GM18868 (cell line): ENCODE results near the gene SRRM2.

ENCODE experiments used
- ATAC-seq: cut with Tn5 transposase; IDR thresholded peaks from one replicate; pipeline ENCODE4 v1.9.1; 2021; ENCODE audit warnings: mild to moderate bottlenecking, moderate library complexity; ENCODE audit not compliant: unreplicated experiment

Gene SRRM2

GRCh38 chr16:2817340-2818271 lies 65.2 kb downstream of the SRRM2 start:
- no peak for ATAC-seq

DNA sequence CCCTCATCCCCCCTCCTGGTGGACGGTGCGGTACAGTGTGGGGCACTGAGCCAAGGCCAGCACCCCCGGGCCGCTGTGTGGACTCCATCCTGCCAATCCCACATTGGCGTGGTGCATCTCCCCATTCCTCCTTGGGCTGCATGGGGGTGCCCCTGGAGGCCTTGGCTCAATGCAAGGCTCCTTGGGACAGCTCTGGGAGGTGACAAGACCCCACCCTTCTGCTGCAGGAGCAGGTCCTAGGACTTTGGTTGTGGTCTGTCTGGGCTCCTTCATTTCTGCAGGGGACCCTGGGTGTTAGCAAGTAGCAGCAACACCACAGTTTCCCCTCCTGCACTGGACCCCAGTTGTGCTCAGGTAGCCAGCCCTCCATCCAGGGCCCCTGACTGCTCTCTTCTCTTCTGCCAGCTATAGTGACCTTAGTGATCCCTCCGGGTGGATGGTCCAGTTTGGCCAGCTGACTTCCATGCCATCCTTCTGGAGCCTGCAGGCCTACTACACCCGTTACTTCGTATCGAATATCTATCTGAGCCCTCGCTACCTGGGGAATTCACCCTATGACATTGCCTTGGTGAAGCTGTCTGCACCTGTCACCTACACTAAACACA lies 65.9 kb downstream of the SRRM2 start:
- no peak for ATAC-seq

DNA sequence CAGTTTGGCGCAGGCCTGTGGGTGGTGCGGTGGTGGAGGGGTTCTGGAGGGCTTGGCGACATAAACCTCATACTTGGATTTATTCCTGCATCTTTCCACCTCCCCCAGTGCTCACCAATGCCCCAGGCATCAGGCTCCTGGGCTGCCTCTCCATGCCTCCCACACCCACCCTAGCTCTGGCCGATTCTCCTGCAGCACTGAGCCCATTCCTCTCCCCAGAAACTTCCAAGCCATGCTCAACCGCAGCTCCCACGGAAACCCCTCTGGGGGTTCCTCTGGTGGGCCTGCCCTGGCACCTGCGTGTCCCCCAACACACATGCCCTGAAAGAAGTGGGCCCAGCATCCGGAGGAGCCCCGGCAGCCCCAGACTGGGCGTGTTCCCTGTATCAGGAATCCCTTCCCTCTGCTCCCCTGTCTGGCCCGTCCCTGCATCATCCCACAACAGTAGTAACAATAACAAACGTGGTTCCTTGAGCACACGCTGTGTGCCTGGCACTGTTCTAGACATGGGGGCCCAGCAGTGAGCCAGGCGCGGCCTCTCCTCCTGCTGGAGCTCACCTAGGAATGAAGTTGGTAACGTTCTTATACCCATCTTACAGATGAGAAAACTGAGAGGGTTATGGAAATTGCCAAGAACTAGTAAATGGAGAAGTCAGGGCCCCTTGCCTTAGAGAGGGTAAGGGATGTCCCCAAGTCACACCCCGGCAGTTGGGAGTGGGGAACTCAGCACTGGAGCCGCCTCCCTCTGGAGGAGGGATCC lies 66.9 kb downstream of the SRRM2 start:
- ATAC-seq: no peak

DNA sequence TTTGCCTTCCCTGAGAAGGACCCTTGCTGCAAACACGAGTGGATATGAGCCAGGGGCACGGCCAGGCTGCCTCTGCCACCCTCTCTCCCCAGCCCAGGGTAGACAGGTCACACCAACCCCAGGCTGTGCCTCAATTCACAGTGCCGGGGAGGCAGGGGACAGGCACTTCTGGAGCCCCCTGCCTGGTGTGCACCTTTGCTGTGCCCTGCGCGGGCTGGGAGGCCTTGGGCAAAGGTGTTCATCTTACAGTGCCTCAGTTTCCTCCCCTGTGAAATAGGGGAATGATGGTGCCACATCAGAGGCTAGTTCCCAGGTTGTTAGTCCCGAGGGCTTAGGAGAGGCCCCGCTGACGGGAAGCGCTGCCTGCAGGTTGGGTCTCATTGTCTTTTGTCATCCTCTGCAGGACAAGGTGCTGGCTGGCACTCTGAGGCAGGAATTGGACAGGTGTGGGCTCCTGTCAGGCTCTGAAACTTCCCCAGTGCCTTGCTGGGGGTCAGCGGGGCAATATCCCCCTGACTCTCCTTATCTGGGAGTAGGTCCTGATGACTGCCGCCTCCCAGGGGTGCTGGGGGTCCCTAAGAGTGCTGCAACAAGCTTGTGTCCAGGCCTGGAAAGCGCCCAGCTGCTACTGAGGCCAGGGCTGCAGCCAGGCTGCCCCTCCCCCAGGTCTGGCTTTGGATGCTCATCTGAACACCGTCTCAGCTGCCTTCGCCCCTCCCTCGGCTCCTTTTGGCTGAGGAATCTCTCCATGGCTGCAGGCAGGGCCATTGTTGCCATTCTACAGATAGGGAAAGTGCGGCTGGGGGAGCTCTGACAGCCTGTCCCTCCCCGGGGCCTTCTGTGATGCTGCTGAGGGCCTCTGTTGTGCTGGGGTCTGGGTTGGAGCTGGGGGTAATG lies 67.7 kb downstream of the SRRM2 start:
- ATAC-seq: no peak
